HG03432 (cell line): ENCODE measurements around the gene RASAL2.
A peak's percentile ranks its signal among the peaks of the same experiment; 100 is the strongest.
"Not testable (repeated sequence)": the region's sequence is repeated elsewhere in the genome, so short reads cannot be mapped to it uniquely, and the experiment has no call there.

Experiments
- ATAC-seq: cut with Tn5 transposase; IDR thresholded peaks from one replicate; pipeline ENCODE4 v1.9.1; 2021; ENCODE audit warnings: mild to moderate bottlenecking, moderate library complexity; ENCODE audit not compliant: unreplicated experiment

Gene RASAL2

DNA sequence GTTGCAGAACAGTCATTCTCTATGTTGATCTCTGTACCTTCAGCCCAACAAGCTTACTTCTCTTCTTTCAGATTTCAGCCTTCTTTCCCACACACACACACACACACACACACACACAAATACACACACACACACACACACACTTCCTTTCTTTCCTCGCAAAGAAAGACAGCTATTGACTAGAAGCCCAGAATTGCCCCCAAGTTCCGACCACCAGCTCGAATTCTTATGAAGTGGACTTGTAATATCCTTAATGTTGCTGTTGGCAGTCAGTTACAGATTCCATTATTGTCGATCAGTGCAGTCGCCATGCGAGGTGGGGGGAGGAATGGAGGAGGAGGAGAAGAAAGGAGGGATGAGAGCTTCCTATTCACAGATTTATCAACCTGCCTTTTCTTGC, 277.3 kb downstream of the RASAL2 start:
- ATAC-seq, result no peak

- ATAC-seq, result no peak
These were observed 278.1 kb downstream of the RASAL2 start for GRCh38 chr1:178371933-178372388.

DNA sequence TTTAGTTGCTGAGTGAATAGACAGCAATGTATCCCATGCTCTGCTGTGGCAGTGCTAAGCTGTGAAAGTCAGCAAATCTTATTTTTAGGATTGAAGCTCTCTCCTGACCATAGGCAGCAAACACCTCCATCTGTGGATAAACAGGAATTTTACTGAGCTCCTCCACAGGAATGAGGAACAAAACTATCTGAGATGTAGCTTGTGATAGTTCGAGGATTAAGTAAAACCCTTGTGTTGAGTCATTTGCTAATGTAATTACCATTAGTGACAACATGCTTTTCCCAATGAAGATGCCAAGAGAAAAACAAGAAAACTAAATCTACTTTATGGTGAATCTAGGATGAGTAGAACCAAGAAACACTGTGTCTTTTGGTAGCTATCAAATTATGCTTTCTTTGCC, 280.1 kb downstream of the RASAL2 start:
- no peak for ATAC-seq

GRCh38 chr1:178376008-178376407, 282.1 kb downstream of the RASAL2 start:
- ATAC-seq, result no peak

DNA sequence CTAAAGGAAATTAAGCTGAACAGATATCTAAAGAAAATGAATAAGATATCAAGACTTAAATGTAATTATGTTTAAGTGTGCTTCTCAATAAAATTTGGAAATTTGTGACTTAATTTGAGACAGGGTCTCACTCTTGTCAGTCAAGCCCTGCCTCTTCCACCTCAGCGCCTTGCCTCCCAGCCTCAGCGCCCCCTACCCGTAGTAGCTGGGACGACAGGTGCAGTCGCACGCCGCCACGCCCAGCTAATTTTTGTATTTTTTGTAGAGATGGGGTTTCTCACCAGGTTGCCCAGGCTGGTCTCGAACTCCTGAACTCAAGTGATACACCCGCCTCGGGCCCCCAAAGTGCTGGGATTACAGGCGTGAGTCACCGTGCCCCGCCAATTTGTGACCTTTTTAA, 285.9 kb downstream of the RASAL2 start:
- no peak for ATAC-seq

DNA sequence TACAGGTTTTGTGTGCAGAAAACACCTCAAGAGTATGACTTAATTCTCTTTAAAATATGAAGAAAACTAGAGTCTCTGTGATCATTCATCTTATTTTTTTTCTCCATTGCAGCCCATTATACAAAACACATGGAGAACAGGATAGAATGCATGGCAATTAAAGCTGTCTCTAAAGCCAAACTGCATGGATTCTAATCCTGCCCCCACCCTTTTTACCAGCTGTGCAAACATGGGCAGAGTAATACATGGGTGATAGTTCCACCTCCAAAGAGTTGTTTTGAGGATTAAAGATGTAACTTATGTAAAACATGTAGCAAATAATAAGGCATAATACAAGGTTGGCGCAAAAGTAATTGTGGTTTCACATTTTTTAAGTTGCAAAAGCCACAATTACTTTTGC, 288.5 kb downstream of the RASAL2 start:
- ATAC-seq, result no peak

GRCh38 chr1:178385662-178386061, 291.8 kb downstream of the RASAL2 start:
- ATAC-seq, result no peak

DNA sequence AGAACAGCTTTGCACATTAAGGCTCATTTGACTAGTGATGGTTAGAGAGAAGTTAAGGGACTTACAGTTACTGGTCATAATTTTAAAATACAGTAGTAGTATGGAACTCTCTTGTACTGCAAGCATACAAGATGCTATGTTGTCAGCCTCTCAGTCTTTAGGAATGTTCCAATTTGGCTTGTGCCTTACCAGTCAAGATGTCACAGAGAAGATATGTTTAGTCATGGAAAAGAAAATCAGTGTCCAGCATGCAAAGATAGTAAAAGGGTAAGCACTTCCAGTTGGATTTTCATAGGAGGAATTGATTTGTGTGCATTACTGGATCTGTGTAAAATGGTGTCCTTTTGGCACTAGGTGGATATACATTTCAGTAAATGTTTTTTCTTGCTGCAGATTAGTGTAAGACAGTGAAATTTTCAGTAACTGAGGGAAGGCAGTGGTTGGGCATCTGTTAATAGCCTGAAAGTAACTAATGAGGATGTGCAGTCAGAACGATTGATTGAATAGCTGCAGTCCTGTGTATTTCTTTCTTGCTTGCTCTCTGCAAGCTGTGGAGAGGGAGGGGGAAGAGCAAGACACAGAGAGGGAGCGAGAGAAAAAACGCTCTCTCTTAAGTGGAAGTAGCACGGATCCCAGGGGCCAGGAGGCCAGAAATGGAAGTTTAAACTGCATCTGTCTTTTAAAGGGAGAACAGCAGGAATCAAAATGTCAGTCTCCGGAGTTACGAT, 294.7 kb downstream of the RASAL2 start:
- no peak for ATAC-seq

GRCh38 chr1:178389441-178389840, 295.5 kb downstream of the RASAL2 start:
- ATAC-seq, result no peak

DNA sequence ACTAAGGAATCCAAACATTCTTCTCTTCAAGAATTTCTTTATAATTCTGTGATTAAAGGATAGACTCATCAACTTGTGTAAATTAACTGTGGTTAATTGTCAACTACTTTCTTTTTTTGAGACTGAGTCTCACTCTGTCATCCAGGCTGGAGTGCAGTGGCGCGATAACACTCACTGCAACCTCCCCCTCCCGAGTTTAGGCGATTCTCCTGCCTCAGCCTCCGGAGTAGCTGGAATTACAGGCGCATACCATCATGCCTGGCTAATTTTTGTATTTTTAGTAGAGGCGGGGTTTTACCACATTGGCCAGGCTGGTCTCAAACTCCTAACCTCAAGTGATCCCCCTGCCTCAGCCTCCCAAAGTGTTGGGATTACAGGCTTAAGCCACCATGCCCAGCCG, 296.4 kb downstream of the RASAL2 start:
- ATAC-seq, result not testable (repeated sequence)

DNA sequence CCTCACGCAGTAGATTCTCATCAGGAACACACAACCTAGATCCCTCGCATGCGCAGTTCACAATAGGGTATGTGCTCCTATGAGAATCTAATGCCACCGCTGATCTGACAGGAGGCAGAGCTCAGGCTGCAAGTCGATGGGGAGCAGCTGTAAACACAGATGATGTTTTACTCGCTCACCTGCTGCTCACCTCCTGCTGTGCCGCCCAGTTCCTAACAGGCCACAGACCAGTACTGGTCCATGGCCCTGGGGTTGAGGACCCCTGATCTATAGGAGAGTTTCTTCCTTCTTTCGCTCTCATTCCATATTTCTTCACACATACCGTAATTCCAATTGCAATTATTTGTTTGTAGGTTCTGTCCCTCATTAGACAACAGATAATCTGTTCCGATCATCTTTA, 299.5 kb downstream of the RASAL2 start:
- ATAC-seq, result no peak

GRCh38 chr1:178396789-178397188, 302.9 kb downstream of the RASAL2 start:
- ATAC-seq, result no peak

- ATAC-seq, result no peak
These were observed 303.8 kb downstream of the RASAL2 start for GRCh38 chr1:178397678-178398077.

GRCh38 chr1:178399177-178399728, 305.3 kb downstream of the RASAL2 start:
- no peak for ATAC-seq

GRCh38 chr1:178405137-178405536, 311.2 kb downstream of the RASAL2 start:
- ATAC-seq, result no peak

DNA sequence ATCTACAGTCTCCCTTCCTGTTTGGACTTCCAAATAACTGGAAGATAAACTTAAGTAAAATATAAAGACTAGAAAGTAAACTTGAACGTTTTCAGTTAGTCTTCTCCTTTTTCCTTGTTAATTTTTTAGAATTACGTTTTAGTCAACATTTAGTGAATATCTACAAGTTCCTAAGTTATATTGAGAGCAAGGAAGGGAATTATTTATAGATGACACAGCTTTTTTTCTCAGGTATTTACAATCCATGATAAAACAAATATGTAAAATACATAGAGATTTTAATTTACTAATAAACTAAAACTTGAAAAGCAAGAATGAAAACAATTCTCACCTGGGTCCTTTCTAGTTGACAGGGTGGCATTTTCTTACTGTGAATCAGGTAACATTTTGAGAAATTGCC, 313.3 kb downstream of the RASAL2 start:
- no peak for ATAC-seq

GRCh38 chr1:178407655-178408054, 313.8 kb downstream of the RASAL2 start:
- no peak for ATAC-seq

- no peak for ATAC-seq
These were observed 315.0 kb downstream of the RASAL2 start for GRCh38 chr1:178408871-178409270.

GRCh38 chr1:178409541-178409940, 315.6 kb downstream of the RASAL2 start:
- ATAC-seq, result no peak

DNA sequence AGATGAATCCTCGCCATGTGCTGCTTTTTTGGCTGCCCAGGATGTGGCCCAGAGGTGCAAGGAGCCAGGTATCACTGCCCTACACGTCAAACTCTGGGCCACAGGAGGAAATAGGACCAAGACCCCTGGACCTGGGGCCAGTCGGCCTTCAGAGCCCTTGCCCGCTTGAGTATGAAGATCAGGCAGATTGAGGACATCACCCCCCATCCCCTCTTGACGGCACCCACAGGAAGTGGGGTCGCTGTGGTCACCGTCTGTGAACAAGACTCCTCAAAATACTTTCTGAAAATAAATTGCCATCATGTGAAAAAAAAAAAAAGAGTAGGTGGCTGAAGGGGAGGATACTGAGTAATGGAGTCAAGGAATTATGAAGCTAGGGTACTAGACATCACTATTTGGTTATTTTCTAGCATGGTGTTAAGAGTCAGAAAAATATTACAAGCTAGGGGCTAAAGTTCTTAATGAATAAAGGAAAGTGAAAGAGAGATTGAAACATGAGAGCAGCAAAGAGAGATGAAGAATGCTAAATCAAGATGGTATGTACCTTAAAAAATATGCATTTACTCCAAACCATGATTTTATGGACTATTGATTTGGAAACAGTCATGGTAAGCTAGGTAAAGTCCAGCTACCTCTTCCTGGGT, 318.0 kb downstream of the RASAL2 start:
- ATAC-seq, result peak; percentile 74

GRCh38 chr1:178412400-178412770, 318.5 kb downstream of the RASAL2 start:
- ATAC-seq, result peak; percentile 88

DNA sequence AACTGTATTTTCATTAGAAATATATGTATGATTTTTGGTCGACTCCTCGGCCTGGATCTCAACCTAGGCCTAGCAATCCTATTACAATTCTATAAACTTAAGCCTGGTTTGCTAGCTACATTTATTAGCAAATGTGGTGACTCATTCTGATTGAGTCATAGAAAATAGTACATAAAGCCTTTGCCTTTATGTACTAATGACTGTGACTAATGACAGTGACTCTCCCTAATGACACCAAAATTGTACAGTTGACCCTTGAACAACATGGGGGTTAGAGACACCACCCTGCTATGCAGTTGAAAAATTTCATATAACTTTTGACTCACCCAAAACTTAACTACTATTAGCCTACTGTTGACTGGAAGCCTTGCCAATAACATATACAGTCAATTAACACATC, 324.0 kb downstream of the RASAL2 start:
- no peak for ATAC-seq
